SK-N-SH treated with all-trans-retinoic acid at 6 μM for 48 hours (cell line): ENCODE results near the gene HSD17B1.

Source experiments
- SNAI2 ChIP-seq: fragments of 250-450 bp; sonication (Bioruptor Pico); IDR thresholded peaks from 2 replicates; pipeline ENCODE4 v1.5.0; 2020; ENCODE audit warnings: mild to moderate bottlenecking, moderate library complexity
- TF ChIP-seq, protein P1 (sequence below): fragments of 250-450 bp; sonication (Bioruptor Pico); IDR thresholded peaks from 2 replicates; pipeline ENCODE4 v1.8.0; 2021; ENCODE audit warnings: low read depth, mild to moderate bottlenecking, moderate library complexity, borderline replicate concordance

- TF ChIP-seq, protein P1, sequence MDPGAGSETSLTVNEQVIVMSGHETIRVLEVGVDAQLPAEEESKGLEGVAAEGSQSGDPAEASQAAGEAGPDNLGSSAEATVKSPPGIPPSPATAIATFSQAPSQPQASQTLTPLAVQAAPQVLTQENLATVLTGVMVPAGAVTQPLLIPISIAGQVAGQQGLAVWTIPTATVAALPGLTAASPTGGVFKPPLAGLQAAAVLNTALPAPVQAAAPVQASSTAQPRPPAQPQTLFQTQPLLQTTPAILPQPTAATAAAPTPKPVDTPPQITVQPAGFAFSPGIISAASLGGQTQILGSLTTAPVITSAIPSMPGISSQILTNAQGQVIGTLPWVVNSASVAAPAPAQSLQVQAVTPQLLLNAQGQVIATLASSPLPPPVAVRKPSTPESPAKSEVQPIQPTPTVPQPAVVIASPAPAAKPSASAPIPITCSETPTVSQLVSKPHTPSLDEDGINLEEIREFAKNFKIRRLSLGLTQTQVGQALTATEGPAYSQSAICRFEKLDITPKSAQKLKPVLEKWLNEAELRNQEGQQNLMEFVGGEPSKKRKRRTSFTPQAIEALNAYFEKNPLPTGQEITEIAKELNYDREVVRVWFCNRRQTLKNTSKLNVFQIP (CRISPR knock-in tag): no peak
- TF ChIP-seq SNAI2 (CRISPR knock-in tag): no peak
Measured at GRCh38 chr17:42596386-42596785, 43.7 kb downstream of the HSD17B1 start.
